ENCODE data around the gene PRB2. TPM values are rescaled to one million over a fixed set of nuclear protein-coding genes. Genes with fewer than 3 reads are reported as not detected.
"Not testable (repeated sequence)": the region's sequence is repeated elsewhere in the genome, so short reads cannot be mapped to it uniquely, and the experiment has no call there.

PRB2 gene
- not detected in 2 replicates for total RNA-seq
- long read RNA-seq, partial matches to known transcripts = 0 of 1 reads
- long read RNA-seq, other reads (novel, unspliced or antisense) = 1 of 1 reads

DNA sequence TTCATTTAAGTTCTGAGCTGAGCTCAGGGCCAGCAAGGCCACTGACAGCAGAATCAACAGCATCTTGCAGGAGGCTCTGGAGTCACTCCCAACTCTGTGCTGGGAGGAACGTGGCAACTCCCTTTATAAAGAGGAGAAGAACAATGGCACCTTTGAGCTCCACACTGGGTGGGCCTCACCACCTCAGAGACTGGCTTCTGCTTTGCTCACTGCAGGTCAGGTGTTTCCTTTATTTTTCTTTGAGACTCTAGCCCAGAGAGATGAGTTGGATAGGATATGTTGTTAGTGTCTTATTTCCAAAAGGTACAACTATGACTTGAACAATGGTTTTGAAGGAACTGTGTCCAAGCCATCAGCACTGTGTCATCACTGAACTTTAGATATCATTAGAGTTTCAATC lies at the start of gene PRB2:
Gene PRB2 (minus strand): TSS at position 101 of the 400 bp plus-strand sequence. CDS start 38 bp downstream, at position 63.
- not testable (repeated sequence) for H3K27ac Mint-ChIP-seq; H3K4me1 Mint-ChIP-seq (ENCODE audit: low read depth); H3K9me3 Mint-ChIP-seq (ENCODE audit: low read depth); H3K4me3 Mint-ChIP-seq (ENCODE audit: low read depth); H3K36me3 Mint-ChIP-seq (ENCODE audit: insufficient read depth); H3K27me3 Mint-ChIP-seq; DNase-seq (ENCODE audit: low spot score, unreplicated experiment)

DNA sequence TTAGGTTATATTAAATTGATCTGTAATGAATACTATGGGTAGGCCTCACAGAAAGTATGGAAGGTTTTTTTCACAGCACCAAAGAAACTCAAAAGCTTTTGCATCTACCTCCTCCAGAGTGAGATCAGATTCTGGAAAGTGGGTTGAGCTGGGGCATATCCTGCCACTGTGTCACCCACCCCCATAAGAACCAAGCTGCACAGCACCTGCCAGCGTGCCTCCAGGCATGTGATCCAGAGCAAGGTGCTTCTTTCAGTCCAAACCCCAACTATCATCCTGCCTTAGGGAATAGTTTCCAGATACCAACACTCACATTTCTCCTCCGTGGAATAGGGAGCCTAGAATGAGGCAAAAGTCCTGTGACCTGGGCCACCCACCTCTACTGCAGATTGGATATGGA lies 42.6 kb upstream of the PRB2 start:
- no peaks in the 10 kb centered on the region for H3K36me3 Mint-ChIP-seq (ENCODE audit: insufficient read depth)
- no peaks in the 10 kb centered on the region for H3K9me3 Mint-ChIP-seq (ENCODE audit: low read depth)
- DNase-seq (ENCODE audit: low spot score, unreplicated experiment) = no peak
- TF ChIP-seq, protein P1, sequence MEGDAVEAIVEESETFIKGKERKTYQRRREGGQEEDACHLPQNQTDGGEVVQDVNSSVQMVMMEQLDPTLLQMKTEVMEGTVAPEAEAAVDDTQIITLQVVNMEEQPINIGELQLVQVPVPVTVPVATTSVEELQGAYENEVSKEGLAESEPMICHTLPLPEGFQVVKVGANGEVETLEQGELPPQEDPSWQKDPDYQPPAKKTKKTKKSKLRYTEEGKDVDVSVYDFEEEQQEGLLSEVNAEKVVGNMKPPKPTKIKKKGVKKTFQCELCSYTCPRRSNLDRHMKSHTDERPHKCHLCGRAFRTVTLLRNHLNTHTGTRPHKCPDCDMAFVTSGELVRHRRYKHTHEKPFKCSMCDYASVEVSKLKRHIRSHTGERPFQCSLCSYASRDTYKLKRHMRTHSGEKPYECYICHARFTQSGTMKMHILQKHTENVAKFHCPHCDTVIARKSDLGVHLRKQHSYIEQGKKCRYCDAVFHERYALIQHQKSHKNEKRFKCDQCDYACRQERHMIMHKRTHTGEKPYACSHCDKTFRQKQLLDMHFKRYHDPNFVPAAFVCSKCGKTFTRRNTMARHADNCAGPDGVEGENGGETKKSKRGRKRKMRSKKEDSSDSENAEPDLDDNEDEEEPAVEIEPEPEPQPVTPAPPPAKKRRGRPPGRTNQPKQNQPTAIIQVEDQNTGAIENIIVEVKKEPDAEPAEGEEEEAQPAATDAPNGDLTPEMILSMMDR (IDR thresholded peaks at IDR 0.05; ENCODE audit: unreplicated experiment) = no peak
- H3K27me3 Mint-ChIP-seq = peaks cover 8% of the 10 kb centered on the region
- no peaks in the 10 kb centered on the region for H3K4me1 Mint-ChIP-seq (ENCODE audit: low read depth)
- H3K27ac Mint-ChIP-seq = no peak overlapping the region
- H3K4me3 Mint-ChIP-seq (ENCODE audit: low read depth) = no peak overlapping the region

DNA sequence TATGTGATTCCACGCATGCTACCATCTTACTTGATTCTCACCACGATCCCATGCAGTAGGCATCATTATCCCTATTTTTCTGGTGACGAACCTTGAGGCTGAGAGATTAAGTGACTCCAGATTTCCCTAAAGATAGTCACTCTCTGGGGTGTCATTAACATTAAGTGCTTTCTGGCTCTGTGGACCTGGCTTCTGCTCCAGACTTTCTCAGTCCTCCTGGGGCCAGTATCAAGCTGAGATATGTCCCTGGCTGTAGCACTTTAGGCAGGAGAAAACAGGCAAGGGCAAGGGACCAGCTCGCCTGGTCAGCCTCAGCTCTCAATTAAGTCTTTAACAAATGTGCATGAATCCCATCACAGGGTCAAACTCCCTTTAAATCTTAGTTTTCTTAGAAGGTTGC lies 38.3 kb upstream of the PRB2 start:
- Mint-ChIP-seq H3K27ac (no peak overlapping the region), H3K9me3 (ENCODE audit: low read depth) (no peaks in the 10 kb centered on the region), H3K36me3 (ENCODE audit: insufficient read depth) (no peaks in the 10 kb centered on the region), H3K4me1 (ENCODE audit: low read depth) (peaks cover 10% of the 10 kb centered on the region), H3K27me3 (peaks cover 6% of the 10 kb centered on the region), H3K4me3 (ENCODE audit: low read depth) (no peak overlapping the region)
- TF ChIP-seq, protein P1 (IDR thresholded peaks at IDR 0.05; ENCODE audit: unreplicated experiment) = no peak
- DNase-seq (ENCODE audit: low spot score, unreplicated experiment) = no peak

GRCh38 chr12:11431486-11431885 lies 36.1 kb upstream of the PRB2 start:
- Mint-ChIP-seq H3K4me3 (ENCODE audit: low read depth) (no peak overlapping the region), H3K9me3 (ENCODE audit: low read depth) (no peaks in the 10 kb centered on the region), H3K27me3 (peaks cover 13% of the 10 kb centered on the region), H3K27ac (no peak overlapping the region), H3K4me1 (ENCODE audit: low read depth) (peaks cover 11% of the 10 kb centered on the region), H3K36me3 (ENCODE audit: insufficient read depth) (no peaks in the 10 kb centered on the region)
- no peak for DNase-seq (ENCODE audit: low spot score, unreplicated experiment)
- TF ChIP-seq, protein P1 (IDR thresholded peaks at IDR 0.05; ENCODE audit: unreplicated experiment) = no peak

- no peak overlapping the region for H3K27ac Mint-ChIP-seq
- TF ChIP-seq, protein P1 (IDR thresholded peaks at IDR 0.05; ENCODE audit: unreplicated experiment) = no peak
- peaks cover 7% of the 10 kb centered on the region for H3K27me3 Mint-ChIP-seq
- DNase-seq (ENCODE audit: low spot score, unreplicated experiment) = no peak
- H3K9me3 Mint-ChIP-seq (ENCODE audit: low read depth) = peaks cover 3% of the 10 kb centered on the region
- H3K4me1 Mint-ChIP-seq (ENCODE audit: low read depth) = peaks cover 6% of the 10 kb centered on the region
- no peak overlapping the region for H3K4me3 Mint-ChIP-seq (ENCODE audit: low read depth)
- H3K36me3 Mint-ChIP-seq (ENCODE audit: insufficient read depth) = no peaks in the 10 kb centered on the region
These were observed 32.0 kb upstream of the PRB2 start for GRCh38 chr12:11427341-11427740.

DNA sequence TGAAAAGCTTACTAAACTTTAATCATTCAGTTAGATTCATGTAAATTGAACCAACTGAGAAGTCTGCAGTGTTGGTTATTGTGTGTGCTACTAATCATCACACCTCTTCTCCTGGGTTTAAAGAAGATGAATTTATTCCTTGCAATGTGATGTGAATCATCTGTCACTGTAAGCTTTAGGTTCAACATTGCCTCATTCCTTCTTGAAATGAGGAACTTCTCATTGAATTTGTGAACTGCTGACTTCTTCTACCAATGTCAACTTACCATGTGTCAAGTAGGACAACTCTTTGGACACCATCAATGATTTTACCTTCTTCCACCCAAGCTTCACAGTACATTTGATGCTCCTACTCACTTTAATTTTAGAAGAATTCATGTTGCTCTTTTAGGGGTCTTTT lies 17.4 kb upstream of the PRB2 start:
- Mint-ChIP-seq H3K27ac (no peak overlapping the region), H3K4me3 (ENCODE audit: low read depth) (no peak overlapping the region), H3K9me3 (ENCODE audit: low read depth) (peaks cover 17% of the 10 kb centered on the region), H3K27me3 (no peaks in the 10 kb centered on the region), H3K4me1 (ENCODE audit: low read depth) (no peaks in the 10 kb centered on the region), H3K36me3 (ENCODE audit: insufficient read depth) (no peaks in the 10 kb centered on the region)
- TF ChIP-seq, protein P1 (IDR thresholded peaks at IDR 0.05; ENCODE audit: unreplicated experiment) = no peak
- DNase-seq (ENCODE audit: low spot score, unreplicated experiment) = no peak
